Measurements from ENCODE around the gene CLSTN3.

CLSTN3 gene

DNA sequence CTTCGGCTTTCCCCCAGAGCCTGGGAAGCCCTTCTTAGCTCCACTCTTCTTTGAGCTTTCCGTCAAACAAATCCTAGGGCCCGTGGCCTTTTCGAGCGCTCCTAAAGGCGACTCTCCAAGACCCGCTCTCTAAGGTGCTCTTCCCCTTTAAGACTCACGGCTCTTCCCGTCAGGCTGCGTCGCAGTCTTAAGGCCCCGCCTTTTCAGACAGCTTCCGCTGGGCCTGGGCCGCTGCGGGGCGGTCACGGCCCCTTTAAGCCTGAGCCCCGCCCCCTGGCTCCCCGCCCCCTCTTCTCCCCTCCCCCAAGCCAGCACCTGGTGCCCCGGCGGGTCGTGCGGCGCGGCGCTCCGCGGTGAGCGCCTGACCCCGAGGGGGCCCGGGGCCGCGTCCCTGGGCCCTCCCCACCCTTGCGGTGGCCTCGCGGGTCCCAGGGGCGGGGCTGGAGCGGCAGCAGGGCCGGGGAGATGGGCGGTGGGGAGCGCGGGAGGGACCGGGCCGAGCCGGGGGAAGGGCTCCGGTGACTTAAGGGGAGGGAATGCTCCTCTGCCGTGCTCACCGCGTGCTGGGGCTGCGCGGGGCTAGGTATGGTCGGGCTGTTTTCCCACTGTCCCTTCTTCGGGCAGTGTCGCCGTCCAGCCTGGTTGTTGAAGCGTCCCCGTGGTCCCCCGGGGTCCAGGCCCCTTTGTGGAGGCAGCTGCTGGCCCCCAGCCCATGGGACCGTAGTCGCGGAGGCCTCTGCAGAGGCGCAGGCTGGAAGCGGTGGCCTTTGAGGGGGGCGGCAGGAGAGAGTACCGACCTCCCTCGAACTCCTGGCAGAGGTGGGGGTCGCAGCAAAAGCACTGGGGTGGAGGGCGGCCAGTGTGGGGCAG is 59.5 kb downstream of the CLSTN3 start, which contains the start of gene PEX5:
TSS of gene PEX5 (plus strand) at position 289 of the 870 bp plus-strand sequence. CDS start 692 bp downstream, outside the sequence.
- peak; percentile 85 for DNase-seq (ENCODE audit: low spot score)

DNA sequence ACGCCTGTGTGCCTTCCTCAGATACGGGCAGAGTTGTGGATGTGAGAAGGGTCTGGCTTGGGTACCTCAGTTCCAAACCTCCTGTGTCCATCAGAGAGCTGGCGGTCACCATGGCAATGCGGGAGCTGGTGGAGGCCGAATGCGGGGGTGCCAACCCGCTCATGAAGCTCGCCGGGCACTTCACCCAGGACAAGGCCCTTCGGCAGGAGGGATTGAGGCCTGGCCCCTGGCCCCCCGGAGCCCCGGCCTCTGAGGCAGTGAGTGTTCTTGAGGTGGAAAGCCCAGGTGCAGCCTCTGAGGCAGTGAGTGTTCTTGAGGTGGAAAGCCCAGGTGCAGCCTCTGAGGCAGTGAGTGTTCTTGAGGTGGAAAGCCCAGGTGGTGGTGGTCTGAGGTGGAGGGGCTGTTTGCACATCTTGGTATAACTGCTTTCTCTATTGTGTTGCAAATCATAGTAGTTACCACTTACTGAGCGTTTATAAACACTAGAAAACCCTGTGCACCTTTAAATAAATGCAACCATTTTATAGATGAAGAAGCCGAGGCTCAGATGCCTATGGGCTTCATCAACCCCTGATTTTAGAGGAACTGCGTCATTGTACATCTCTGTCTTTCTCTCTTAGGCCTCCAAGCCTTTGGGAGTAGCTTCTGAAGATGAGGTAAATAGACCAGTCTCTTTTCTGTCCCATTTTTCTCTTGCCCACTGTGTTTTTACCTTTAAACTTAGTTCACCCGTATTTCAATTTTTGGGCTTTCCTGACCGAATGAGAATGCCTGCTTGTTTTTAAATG is 60.3 kb downstream of the CLSTN3 start:
- DNase-seq (ENCODE audit: low spot score): no peak

DNA sequence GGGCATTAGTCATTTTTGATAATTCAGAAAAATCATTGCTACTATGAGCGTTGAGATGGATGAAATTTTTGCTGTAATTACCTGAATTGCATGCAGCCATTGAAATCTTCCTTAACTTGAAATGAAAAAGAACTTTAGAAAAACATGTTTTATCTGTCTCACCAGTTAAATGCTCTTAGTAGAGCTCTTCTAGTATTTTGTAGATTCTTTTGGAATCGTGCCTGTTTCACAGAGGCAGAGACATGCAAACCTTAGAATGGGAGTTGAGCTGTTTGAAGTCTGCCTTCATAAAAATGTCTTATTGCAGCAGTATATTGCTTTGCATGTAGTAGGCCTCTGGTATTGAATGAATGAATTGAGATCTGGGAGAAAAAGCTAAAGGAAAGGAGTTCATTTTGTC is 63.5 kb downstream of the CLSTN3 start:
- no peak for DNase-seq (ENCODE audit: low spot score)

DNA sequence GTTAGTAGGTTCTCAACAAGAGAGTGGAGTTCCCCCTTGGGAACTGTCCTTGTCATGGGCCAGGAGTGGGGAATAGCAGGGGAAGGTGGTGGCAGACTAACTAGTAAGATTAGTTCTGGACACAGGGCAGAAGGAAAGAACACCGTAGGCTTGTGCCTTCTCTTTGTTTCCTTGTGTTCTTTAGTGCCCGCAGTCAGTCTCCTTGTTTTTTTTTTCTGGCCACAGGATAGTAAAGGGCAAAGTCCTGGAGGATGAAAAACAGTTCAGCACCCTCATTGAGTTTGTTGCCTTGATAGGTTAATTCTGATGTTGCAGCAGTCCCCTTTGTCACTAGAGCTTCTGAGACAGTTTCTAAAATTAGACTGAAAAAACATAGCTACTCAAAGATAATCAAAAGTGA is 67.7 kb downstream of the CLSTN3 start:
- DNase-seq (ENCODE audit: low spot score): no peak

DNA sequence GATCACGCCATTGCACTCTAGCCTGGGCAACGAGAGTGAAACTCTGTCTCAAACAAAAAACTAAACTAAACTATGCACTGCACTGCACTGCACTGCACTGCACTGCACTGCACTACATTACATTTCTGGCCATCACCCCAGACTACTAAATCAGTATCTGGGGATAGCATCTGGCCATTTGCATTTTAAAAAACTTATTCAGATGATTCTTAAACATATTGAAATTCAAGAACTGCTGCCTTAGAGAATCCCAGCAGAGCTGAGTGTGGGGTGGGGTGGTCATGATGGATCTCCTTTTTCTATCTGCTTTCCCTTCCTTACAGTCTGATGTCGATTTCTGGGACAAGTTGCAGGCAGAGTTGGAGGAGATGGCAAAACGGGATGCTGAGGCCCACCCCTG is 72.9 kb downstream of the CLSTN3 start:
- DNase-seq (ENCODE audit: low spot score): no peak

DNA sequence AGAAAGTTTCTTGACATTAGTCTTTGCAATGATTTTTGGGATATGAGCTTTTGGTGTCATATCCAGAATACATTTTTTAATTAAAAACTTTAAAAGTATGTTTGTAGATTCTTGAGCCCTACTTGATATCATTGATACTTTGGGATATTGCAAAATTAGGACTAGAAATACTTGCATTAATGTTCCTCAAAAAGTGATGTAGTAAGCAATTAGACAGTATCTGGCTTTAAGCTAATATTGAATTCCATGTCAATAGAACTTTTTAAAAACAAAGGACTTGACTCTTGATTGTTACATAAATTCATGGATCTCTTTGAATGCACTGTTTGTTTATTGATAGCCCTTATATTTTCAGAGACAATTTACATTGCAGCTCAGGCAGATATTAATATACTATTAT is 74.9 kb downstream of the CLSTN3 start:
- DNase-seq (ENCODE audit: low spot score): no peak

DNA sequence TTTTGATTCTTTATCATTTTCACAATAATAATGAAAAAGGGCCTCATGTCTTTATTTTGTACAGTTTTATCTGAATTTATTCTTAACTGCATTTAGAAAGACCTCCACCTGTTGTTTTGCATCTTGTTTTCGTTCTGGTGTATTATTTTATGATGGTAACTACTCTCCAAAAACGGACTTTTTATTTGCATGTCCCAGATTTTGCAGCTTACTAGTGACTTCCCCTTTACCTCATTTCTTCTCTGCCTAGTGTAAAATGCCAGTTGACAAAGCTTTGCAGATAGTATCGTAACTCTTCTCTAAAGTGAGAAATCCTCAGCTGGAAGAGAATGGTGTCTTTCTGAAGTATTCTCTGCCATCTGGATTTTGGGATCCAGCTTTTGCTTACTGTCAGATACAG is 76.5 kb downstream of the CLSTN3 start:
- no peak for DNase-seq (ENCODE audit: low spot score)

DNA sequence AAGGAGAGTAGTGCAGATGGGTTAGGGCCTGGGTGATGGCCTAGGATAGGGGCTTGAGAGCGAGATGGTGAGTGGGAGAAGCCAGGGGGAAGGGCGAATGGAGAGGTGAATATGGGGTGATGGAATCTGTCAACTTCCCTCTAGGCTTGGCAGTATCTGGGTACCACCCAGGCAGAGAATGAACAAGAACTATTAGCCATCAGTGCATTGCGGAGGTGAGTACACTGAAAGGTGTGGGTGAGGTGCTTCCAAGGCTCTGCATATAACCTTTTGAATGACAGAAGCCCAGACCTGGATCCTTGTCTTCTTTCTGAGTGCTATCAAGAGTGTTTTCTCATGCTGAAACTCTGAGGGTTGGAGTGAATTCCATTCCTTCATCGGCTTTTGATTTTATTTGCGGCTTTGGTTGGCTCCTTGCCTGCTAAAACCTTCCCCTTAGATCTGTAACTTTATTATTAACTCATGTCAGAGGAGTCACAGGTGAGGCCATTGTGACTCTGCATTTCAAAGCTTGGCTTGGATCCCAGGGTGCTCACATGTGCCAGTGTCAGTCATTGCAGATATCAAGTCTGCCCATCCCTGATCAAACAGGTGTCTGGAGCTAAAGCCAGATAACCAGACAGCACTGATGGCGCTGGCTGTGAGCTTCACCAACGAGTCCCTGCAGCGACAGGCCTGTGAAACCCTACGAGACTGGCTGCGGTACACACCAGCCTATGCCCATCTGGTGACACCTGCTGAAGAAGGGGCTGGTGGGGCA is 77.9 kb downstream of the CLSTN3 start:
- no peak for DNase-seq (ENCODE audit: low spot score)

Measured in COLO829 (cell line).